ENCODE data around the gene HSF2.

- no peak for TF ChIP-seq EZH2 (IDR thresholded peaks at IDR 0.05; ENCODE audit: borderline replicate concordance, low read length)
- peak; percentile 33; the same call in 1 of the 2 replicates for TF ChIP-seq CTCF (IDR thresholded peaks at IDR 0.05; ENCODE audit: low read length)
Observed at GRCh38 chr6:122372647-122373046, 26.8 kb upstream of the HSF2 start.

All from OCI-LY1 (cell line).